SK-N-SH treated with all-trans-retinoic acid at 6 μM for 48 hours (cell line): Measurements from ENCODE around the gene CACNA2D4.

Experiments used
- BACH2 ChIP-seq: fragments of 250-450 bp; sonication (Bioruptor Pico); IDR thresholded peaks from 2 replicates; pipeline ENCODE4 v1.9.0; 2021; ENCODE audit warnings: mild to moderate bottlenecking, borderline replicate concordance
- CSDC2 ChIP-seq: fragments of 250-450 bp; sonication (Bioruptor Pico); IDR thresholded peaks from 2 replicates; pipeline ENCODE4 v1.5.0; 2020; ENCODE audit warnings: mild to moderate bottlenecking, moderate library complexity
- ESRRG ChIP-seq: fragments of 250-450 bp; sonication (Bioruptor Pico); IDR thresholded peaks from 2 replicates; pipeline ENCODE4 v1.6.1; 2021; ENCODE audit warnings: mild to moderate bottlenecking
- GLIS3 ChIP-seq: fragments of 250-450 bp; sonication (Bioruptor Pico); IDR thresholded peaks from 2 replicates; pipeline ENCODE4 v1.5.0; 2020; ENCODE audit warnings: mild to moderate bottlenecking, moderate library complexity
- RARB ChIP-seq: fragments of 250-450 bp; sonication (Bioruptor Pico); IDR thresholded peaks from 2 replicates; pipeline ENCODE4 v1.8.0; 2021; ENCODE audit warnings: mild to moderate bottlenecking, moderate library complexity
- TOX ChIP-seq: fragments of 250-450 bp; sonication (Bioruptor Pico); IDR thresholded peaks from 2 replicates; pipeline ENCODE4 v1.8.0; 2021; ENCODE audit warnings: mild to moderate bottlenecking, moderate library complexity, borderline replicate concordance
- ZC3H10 ChIP-seq: fragments of 250-450 bp; sonication (Bioruptor Pico); IDR thresholded peaks from 2 replicates; pipeline ENCODE4 v1.5.1; 2021; ENCODE audit warnings: mild to moderate bottlenecking, moderate library complexity
- ZFP3 ChIP-seq: fragments of 250-450 bp; sonication (Bioruptor Pico); IDR thresholded peaks from 2 replicates; pipeline ENCODE4 v1.5.0; 2020; ENCODE audit warnings: mild to moderate bottlenecking, moderate library complexity
- ZNF8 ChIP-seq: fragments of 450-650 bp; formaldehyde crosslinking; IDR thresholded peaks from 2 replicates; pipeline ENCODE4 v1.5.0; 2020; ENCODE audit warnings: mild to moderate bottlenecking, moderate library complexity
- TF ChIP-seq, protein P1 (sequence below): fragments of 250-450 bp; sonication (Bioruptor Pico); IDR thresholded peaks from 2 replicates; pipeline ENCODE4 v1.8.0; 2020; ENCODE audit warnings: mild to moderate bottlenecking, moderate library complexity, borderline replicate concordance
- TF ChIP-seq, protein P2 (sequence below): fragments of 250-450 bp; sonication (Bioruptor Pico); IDR thresholded peaks from 2 replicates; pipeline ENCODE4 v1.5.1; 2021; ENCODE audit warnings: mild to moderate bottlenecking, moderate library complexity
- TF ChIP-seq, protein P3 (sequence below): fragments of 250-450 bp; sonication (Bioruptor Pico); IDR thresholded peaks from 2 replicates; pipeline ENCODE4 v1.5.1; 2020; ENCODE audit warnings: low read depth, mild to moderate bottlenecking, moderate library complexity

DNA sequence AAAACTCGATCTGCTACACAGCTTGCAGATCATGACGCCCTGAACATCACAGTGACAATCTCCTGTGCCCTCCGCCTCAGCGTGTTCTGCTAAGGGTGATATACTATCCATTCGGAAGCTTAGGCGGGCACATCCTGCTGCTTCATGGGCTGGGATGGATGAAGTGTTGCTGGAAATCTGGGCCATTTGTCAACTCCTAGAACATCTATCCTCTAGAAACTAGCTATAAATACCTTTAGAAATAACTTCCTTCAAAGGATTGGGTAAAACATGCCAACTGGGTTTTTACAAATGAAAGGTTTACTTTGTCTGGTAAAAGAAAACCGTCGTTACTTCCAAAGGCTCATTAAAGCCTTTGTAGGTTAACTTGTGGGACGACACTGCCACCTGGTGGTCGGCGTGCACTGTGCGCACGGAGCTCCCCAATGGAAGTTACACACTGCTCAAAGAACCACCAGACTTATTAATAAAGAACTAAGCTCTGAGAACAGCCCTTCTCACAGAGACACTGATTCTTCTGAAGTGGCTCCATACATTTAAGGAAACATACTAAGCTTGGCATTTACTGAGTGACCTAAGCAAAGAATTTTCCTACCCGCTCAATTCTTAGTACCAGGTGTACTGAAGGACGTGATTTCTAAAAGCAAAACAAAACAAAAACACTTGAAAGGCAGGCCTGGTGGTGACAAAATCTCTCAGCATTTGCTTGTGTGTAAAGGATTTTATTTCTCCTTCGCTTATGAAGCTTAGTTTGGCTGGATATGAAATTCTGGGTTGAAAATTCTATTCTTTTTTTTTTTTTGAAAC lies 21.6 kb upstream of the CACNA2D4 start:
- TF ChIP-seq TOX (CRISPR knock-in tag) (no peak), ZNF8 (CRISPR knock-in tag) (no peak), ZFP3 (CRISPR knock-in tag) (no peak), ZC3H10 (CRISPR knock-in tag) (no peak), RARB (CRISPR knock-in tag) (no peak), CSDC2 (CRISPR knock-in tag) (no peak), BACH2 (no peak), ESRRG (CRISPR knock-in tag) (no peak), GLIS3 (CRISPR knock-in tag) (no peak)
- TF ChIP-seq, protein P1, sequence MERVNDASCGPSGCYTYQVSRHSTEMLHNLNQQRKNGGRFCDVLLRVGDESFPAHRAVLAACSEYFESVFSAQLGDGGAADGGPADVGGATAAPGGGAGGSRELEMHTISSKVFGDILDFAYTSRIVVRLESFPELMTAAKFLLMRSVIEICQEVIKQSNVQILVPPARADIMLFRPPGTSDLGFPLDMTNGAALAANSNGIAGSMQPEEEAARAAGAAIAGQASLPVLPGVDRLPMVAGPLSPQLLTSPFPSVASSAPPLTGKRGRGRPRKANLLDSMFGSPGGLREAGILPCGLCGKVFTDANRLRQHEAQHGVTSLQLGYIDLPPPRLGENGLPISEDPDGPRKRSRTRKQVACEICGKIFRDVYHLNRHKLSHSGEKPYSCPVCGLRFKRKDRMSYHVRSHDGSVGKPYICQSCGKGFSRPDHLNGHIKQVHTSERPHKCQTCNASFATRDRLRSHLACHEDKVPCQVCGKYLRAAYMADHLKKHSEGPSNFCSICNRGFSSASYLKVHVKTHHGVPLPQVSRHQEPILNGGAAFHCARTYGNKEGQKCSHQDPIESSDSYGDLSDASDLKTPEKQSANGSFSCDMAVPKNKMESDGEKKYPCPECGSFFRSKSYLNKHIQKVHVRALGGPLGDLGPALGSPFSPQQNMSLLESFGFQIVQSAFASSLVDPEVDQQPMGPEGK (CRISPR knock-in tag) = no peak
- TF ChIP-seq, protein P2, sequence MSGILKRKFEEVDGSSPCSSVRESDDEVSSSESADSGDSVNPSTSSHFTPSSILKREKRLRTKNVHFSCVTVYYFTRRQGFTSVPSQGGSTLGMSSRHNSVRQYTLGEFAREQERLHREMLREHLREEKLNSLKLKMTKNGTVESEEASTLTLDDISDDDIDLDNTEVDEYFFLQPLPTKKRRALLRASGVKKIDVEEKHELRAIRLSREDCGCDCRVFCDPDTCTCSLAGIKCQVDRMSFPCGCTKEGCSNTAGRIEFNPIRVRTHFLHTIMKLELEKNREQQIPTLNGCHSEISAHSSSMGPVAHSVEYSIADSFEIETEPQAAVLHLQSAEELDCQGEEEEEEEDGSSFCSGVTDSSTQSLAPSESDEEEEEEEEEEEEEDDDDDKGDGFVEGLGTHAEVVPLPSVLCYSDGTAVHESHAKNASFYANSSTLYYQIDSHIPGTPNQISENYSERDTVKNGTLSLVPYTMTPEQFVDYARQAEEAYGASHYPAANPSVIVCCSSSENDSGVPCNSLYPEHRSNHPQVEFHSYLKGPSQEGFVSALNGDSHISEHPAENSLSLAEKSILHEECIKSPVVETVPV (CRISPR knock-in tag) = no peak
- TF ChIP-seq, protein P3, sequence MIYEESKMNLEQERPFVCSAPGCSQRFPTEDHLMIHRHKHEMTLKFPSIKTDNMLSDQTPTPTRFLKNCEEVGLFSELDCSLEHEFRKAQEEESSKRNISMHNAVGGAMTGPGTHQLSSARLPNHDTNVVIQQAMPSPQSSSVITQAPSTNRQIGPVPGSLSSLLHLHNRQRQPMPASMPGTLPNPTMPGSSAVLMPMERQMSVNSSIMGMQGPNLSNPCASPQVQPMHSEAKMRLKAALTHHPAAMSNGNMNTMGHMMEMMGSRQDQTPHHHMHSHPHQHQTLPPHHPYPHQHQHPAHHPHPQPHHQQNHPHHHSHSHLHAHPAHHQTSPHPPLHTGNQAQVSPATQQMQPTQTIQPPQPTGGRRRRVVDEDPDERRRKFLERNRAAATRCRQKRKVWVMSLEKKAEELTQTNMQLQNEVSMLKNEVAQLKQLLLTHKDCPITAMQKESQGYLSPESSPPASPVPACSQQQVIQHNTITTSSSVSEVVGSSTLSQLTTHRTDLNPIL = no peak
